GM12878 (cell line): Measurements from ENCODE around the gene KDM2A. TPM values are rescaled to one million over a fixed set of nuclear protein-coding genes. Genes with fewer than 3 reads are reported as not detected.

Experiments used
- ATAC-seq: fragments of 200-7000 bp; cut with Tn5 transposase; 3 replicates; pipeline ENCODE4 v1.9.1; 2020; ENCODE audit warnings: mild to moderate bottlenecking, moderate library complexity
- BruUV-seq: library from RNA; stranded (reverse); fragments of 400-500 nt; replicated peaks from 2 replicates; lab custom pipeline; 2021; lab: Mats Ljungman, UMichigan
- CTCF ChIA-PET: fragments of 300-600 bp; sonication (Branson Sonifier 250); formaldehyde crosslinking; extraction: SDS; loops from one replicate; lab custom pipeline; 2021; ENCODE audit warnings: inconsistent platforms; lab: Yijun Ruan, JAX
- POLR2A ChIA-PET: fragments of 350-600 bp; formaldehyde crosslinking; extraction: SDS; loops from one replicate; lab custom pipeline; 2021; ENCODE audit warnings: inconsistent platforms; lab: Charles Lee
- RAD21 ChIA-PET: fragments of 300-600 bp; sonication (Branson Sonifier 250); formaldehyde crosslinking; loops from one replicate; lab custom pipeline; 2023; ENCODE audit warnings: antibody characterized with exemption; ENCODE audit not compliant: unreplicated experiment; lab: Charles Lee
- SMC1A ChIA-PET: fragments of 300-600 bp; sonication (Branson Sonifier 250); formaldehyde crosslinking; loops from one replicate; lab custom pipeline; 2023; ENCODE audit not compliant: unreplicated experiment, uncharacterized antibody; lab: Charles Lee
- DNase-seq: peaks from one replicate; pipeline ENCODE4 v3.0.0-alpha.2; 2011; ENCODE audit warnings: low read depth, low spot score
- FAIRE-seq: peaks from 3 replicates; lab custom pipeline; 2011; peaks lifted over from hg19 to GRCh38; lab: Jason Lieb, UNC
- H2AFZ ChIP-seq: 2 replicates; pipeline ENCODE4 v1.6.0; 2011; ENCODE audit warnings: low read depth, low read length, control low read depth; ENCODE audit not compliant: control insufficient read depth
- H3K27ac ChIP-seq: 2 replicates; pipeline ENCODE4 v1.5.1; 2011; ENCODE audit warnings: control low read depth; ENCODE audit not compliant: control insufficient read depth, insufficient read depth
- H3K27me3 ChIP-seq, 2 experiments: replicated peaks in 1 of 2; 2 replicates each; pipeline versions ENCODE4 v1.6.0 to v1.6.1; 2011; ENCODE audit warnings: low read length in 1 of 2; ENCODE audit not compliant: control insufficient read depth in 2 of 2, insufficient read depth in 2 of 2
- H3K36me3 ChIP-seq, 2 experiments: 2 replicates each; pipeline ENCODE4 v1.5.1; 2011; ENCODE audit warnings: low read length in 1 of 2; ENCODE audit not compliant: control insufficient read depth in 2 of 2, insufficient read depth in 2 of 2
- H3K4me1 ChIP-seq: 2 replicates; pipeline ENCODE4 v1.6.1; 2011; ENCODE audit warnings: mild to moderate bottlenecking, low read length, moderate library complexity, mixed read lengths; ENCODE audit not compliant: control insufficient read depth, insufficient read depth
- H3K4me2 ChIP-seq: 2 replicates; pipeline ENCODE4 v1.6.0; 2011; ENCODE audit warnings: control low read depth; ENCODE audit not compliant: control insufficient read depth, insufficient read depth
- H3K4me3 ChIP-seq: fragments of 200-600 bp; sonication (generic); 2 replicates; pipeline ENCODE4 v1.5.1; 2016
- H3K79me2 ChIP-seq: 2 replicates; pipeline ENCODE4 v1.6.0; 2011; ENCODE audit warnings: low read length; ENCODE audit not compliant: control insufficient read depth, insufficient read depth
- H3K9ac ChIP-seq: 2 replicates; pipeline ENCODE4 v1.8.0; 2011; ENCODE audit warnings: low read length, control low read depth, mixed read lengths; ENCODE audit not compliant: control insufficient read depth, insufficient read depth
- H3K9me3 ChIP-seq: replicated peaks from 3 replicates; pipeline ENCODE4 v1.5.1; 2011; ENCODE audit warnings: mild to moderate bottlenecking, low read length; ENCODE audit not compliant: control insufficient read depth, insufficient read depth
- H4K20me1 ChIP-seq: 2 replicates; pipeline ENCODE4 v1.6.0; 2011; ENCODE audit not compliant: control insufficient read depth, insufficient read depth
- CHD1 ChIP-seq: IDR thresholded peaks from 2 replicates; pipeline ENCODE4 v1.6.1; 2012; ENCODE audit warnings: low read depth, low read length, improper control_type of control experiment
- E4F1 ChIP-seq: fragments of 450-650 bp; IDR thresholded peaks from 2 replicates; pipeline ENCODE4 v1.6.1; 2018; ENCODE audit warnings: borderline replicate concordance, mild to moderate bottlenecking; ENCODE audit not compliant: partially characterized antibody
- GATAD2B ChIP-seq: fragments of 450-650 bp; conservative IDR thresholded peaks from 2 replicates; pipeline ENCODE4 v1.6.1; 2017; ENCODE audit warnings: low read depth, mild to moderate bottlenecking, moderate library complexity
- MAX ChIP-seq: IDR thresholded peaks from 2 replicates; pipeline ENCODE4 v1.6.1; 2012; ENCODE audit warnings: low read depth, low read length, improper control_type of control experiment
- NBN ChIP-seq: fragments of 450-650 bp; IDR thresholded peaks from 2 replicates; pipeline ENCODE4 v1.6.1; 2016
- RAD51 ChIP-seq: fragments of 450-650 bp; IDR thresholded peaks from 2 replicates; pipeline ENCODE4 v1.6.1; 2016; ENCODE audit warnings: moderate library complexity, mild to moderate bottlenecking, inconsistent platforms
- USF2 ChIP-seq: IDR thresholded peaks from 2 replicates; pipeline ENCODE4 v1.6.1; 2011; ENCODE audit warnings: low read depth, low read length, improper control_type of control experiment, borderline replicate concordance
- YBX1 ChIP-seq: fragments of 450-650 bp; IDR thresholded peaks from 2 replicates; pipeline ENCODE4 v1.6.1; 2016; ENCODE audit warnings: antibody characterized with exemption
- ZBTB11 ChIP-seq: fragments of 450-650 bp; formaldehyde crosslinking; IDR thresholded peaks from 2 replicates; pipeline ENCODE4 v1.5.0; 2022; ENCODE audit warnings: mild to moderate bottlenecking, missing genetic modification characterization
- ZNF622 ChIP-seq: fragments of 450-650 bp; IDR thresholded peaks from 2 replicates; pipeline ENCODE4 v1.6.1; 2017; ENCODE audit warnings: mild to moderate bottlenecking, inconsistent platforms
- WGBS: methylation state at CpG from one replicate; pipeline ENCODE4 v1.1.6; 2016; ENCODE audit warnings: low lambda C conversion rate; ENCODE audit not compliant: insufficient replicate concordance, insufficient coverage; ENCODE audit errors: missing lambda C conversion rate; 5-methylcytosine and 5-hydroxymethylcytosine counted together
- in situ Hi-C: fragments of 300-500 bp; cut with MboI; formaldehyde crosslinking; loops from 9 replicates; pipeline ENCODE4 v1.14.3; 2018; ENCODE audit warnings: mixed read lengths
- intact Hi-C: fragments of 100-400 bp; cut with micrococcal nuclease; formaldehyde crosslinking; loops from one replicate; pipeline ENCODE4 v1.14.2; 2022; ENCODE audit not compliant: unreplicated experiment
- polyA plus RNA-seq, 11 experiments: library from polyadenylated mRNA; depleted of rRNA in 4 of 11; unstranded in 6 of 11; stranded (reverse) in 5 of 11; fragments of >200 nt; fragmentation: Nextera tagmentation in 4 of 11; fragmentation: Illumina TruSeq in 1 of 11; extraction: Ambion mirVana in 4 of 11; extraction: Trizol in 1 of 11; gene quantifications; 1 replicate in 1 of 11; 2 replicates in 10 of 11; pipeline versions ENCODE4 v1.2.1 to v1.2.3, GENCODE V29; 2011 to 2016; ENCODE audit warnings: inconsistent platforms in 2 of 11, missing spikeins in 2 of 11, low read depth in 1 of 11
- total RNA-seq, 4 experiments: library from RNA; depleted of rRNA in 3 of 4; stranded (reverse); fragments of >200 nt in 3 of 4; fragmentation: Illumina TruSeq in 1 of 4; extraction: Trizol in 1 of 4; gene quantifications; 2 replicates each; pipeline versions ENCODE4 v1.2.1 to v1.2.3, GENCODE V29; 2013 to 2021
- TF ChIP-seq, protein P1 (sequence below): fragments of 450-650 bp; IDR thresholded peaks from 2 replicates; pipeline ENCODE4 v1.6.1; 2017; ENCODE audit warnings: mild to moderate bottlenecking, moderate library complexity
- TF ChIP-seq, protein P2 (sequence below): fragments of 450-650 bp; IDR thresholded peaks from 2 replicates; pipeline ENCODE4 v1.6.1; 2014; ENCODE audit warnings: mild to moderate bottlenecking

KDM2A gene
- total and polyA plus RNA-seq, 10 of the 15 experiments (the other 5 are each of a cell fraction or from before 2014, with no cell fraction given) = 10.5 to 69.3 (median 41.6) TPM

DNA sequence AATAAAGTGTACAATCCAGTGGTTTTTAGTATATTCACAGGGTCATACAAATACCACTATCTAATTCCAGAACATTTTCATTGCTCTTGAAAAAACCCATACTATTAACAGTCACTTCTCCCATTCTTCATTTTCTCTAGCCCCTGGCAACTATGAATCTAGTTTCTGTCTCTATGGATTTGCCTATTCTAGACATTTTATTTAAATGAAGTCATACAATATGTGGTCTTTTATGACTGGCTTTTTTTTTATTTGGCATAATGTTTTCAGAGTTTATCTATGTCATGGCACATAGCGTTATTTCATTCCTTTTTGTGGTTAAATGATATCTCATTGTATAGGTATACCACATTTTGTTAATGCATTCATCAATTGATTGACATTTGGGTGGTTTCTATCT is 59.4 kb downstream of the KDM2A start:
- DNase-seq = no peak
- Histone ChIP-seq H3K9ac (no peak overlapping the region), H3K27me3 (no peaks in the 10 kb centered on the region), H4K20me1 (no peaks in the 10 kb centered on the region; the same call in 1 of the 2 replicates), H3K4me1 (no peaks in the 10 kb centered on the region), H2AFZ (no peak overlapping the region), H3K4me3 (no peak overlapping the region), H3K9me3 (no peaks in the 10 kb centered on the region), H3K36me3 (peaks cover under 1 to 21% of the 10 kb centered on the region in 2 experiments), H3K79me2 (peaks cover 38% of the 10 kb centered on the region), H3K4me2 (no peak overlapping the region), H3K27ac (no peak overlapping the region)
- no TSS peak for BruUV-seq
- intact Hi-C loops = no loop called here
- in situ Hi-C loops = no loop called here
- RAD21 ChIA-PET = interaction anchor here (0.6 kb wide), 1 partner anchor 14 kb away, joined by 3 read pairs; no protein-coding TSS in a partner anchor
- CTCF ChIA-PET = interaction anchor here (1.1 to 1.7 kb wide), 3 partner anchors 11 to 14 kb away, joined by 3 to 5 read pairs (median 3); no protein-coding TSS in a partner anchor
- SMC1A ChIA-PET = interaction anchor here (1.5 to 1.9 kb wide), 2 partner anchors 51 to 57 kb away, joined by 4 to 7 read pairs; no protein-coding TSS in a partner anchor
- POLR2A ChIA-PET = no interaction called here
- FAIRE-seq = no peak
- WGBS = 100% methylated on average over 1 of the region's 1 CpG
- TF ChIP-seq CHD1 (no peak), USF2 (no peak), E4F1 (no peak), ZNF622 (no peak), NBN (no peak), MAX (no peak), GATAD2B (no peak), YBX1 (no peak), ZBTB11 (CRISPR knock-in tag) (no peak), RAD51 (no peak)
- TF ChIP-seq, protein P1, sequence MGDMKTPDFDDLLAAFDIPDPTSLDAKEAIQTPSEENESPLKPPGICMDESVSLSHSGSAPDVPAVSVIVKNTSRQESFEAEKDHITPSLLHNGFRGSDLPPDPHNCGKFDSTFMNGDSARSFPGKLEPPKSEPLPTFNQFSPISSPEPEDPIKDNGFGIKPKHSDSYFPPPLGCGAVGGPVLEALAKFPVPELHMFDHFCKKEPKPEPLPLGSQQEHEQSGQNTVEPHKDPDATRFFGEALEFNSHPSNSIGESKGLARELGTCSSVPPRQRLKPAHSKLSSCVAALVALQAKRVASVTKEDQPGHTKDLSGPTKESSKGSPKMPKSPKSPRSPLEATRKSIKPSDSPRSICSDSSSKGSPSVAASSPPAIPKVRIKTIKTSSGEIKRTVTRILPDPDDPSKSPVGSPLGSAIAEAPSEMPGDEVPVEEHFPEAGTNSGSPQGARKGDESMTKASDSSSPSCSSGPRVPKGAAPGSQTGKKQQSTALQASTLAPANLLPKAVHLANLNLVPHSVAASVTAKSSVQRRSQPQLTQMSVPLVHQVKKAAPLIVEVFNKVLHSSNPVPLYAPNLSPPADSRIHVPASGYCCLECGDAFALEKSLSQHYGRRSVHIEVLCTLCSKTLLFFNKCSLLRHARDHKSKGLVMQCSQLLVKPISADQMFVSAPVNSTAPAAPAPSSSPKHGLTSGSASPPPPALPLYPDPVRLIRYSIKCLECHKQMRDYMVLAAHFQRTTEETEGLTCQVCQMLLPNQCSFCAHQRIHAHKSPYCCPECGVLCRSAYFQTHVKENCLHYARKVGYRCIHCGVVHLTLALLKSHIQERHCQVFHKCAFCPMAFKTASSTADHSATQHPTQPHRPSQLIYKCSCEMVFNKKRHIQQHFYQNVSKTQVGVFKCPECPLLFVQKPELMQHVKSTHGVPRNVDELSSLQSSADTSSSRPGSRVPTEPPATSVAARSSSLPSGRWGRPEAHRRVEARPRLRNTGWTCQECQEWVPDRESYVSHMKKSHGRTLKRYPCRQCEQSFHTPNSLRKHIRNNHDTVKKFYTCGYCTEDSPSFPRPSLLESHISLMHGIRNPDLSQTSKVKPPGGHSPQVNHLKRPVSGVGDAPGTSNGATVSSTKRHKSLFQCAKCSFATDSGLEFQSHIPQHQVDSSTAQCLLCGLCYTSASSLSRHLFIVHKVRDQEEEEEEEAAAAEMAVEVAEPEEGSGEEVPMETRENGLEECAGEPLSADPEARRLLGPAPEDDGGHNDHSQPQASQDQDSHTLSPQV = no peak
- TF ChIP-seq, protein P2, sequence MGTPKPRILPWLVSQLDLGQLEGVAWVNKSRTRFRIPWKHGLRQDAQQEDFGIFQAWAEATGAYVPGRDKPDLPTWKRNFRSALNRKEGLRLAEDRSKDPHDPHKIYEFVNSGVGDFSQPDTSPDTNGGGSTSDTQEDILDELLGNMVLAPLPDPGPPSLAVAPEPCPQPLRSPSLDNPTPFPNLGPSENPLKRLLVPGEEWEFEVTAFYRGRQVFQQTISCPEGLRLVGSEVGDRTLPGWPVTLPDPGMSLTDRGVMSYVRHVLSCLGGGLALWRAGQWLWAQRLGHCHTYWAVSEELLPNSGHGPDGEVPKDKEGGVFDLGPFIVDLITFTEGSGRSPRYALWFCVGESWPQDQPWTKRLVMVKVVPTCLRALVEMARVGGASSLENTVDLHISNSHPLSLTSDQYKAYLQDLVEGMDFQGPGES = no peak
- ATAC-seq = no peak
